Measurements from ENCODE around the gene ZBTB5. TPM values are rescaled to one million over a fixed set of nuclear protein-coding genes. Genes with fewer than 3 reads are reported as not detected.

The ZBTB5 gene
- total and polyA plus RNA-seq, 2 donors (not counting 1 experiment from before 2014, with no cell fraction given), result 5.1 to 7.3 TPM

- Histone ChIP-seq H3K4me2 (ENCODE audit: extremely low read depth, insufficient read depth, low read length) (no peak overlapping the region), H2AFZ (ENCODE audit: low read length) (no peak overlapping the region), H3K9ac (ENCODE audit: insufficient read depth, low read length) (no peak overlapping the region), H4K20me1 (ENCODE audit: control insufficient read depth, extremely low read depth, insufficient read depth, low read length) (no peaks in the 10 kb centered on the region), H3K4me1 (ENCODE audit: control insufficient read depth, extremely low read depth, insufficient read depth, low read length) (no peaks in the 10 kb centered on the region), H3K79me2 (ENCODE audit: control insufficient read depth, insufficient read depth, low read length) (no peaks in the 10 kb centered on the region), H3K9me3 (ENCODE audit: control insufficient read depth, insufficient read depth, low read depth, low read length) (no peaks in the 10 kb centered on the region), H3K4me3 (replicated peaks in 1 of 4; ENCODE audit: control extremely low read depth in 1 of 4, insufficient read depth in 1 of 4, low read depth in 3 of 4, low read length in 4 of 4) (no peak overlapping the region), H3K27me3 (ENCODE audit: control insufficient read depth, insufficient read depth, low read length) (no peaks in the 10 kb centered on the region), H3K27ac (ENCODE audit: insufficient read depth, low read length) (no peak overlapping the region), H3K36me3 (ENCODE audit: control insufficient read depth, insufficient read depth, low read length) (peaks cover 17% of the 10 kb centered on the region)
- TF ChIP-seq CTCF (conservative IDR thresholded peaks at IDR 0.05 in 1 of 2, IDR thresholded peaks at IDR 0.05 in 1 of 2; ENCODE audit: low read depth in 1 of 2, low read length in 2 of 2), result no peak
- no peak for TF ChIP-seq EZH2 (IDR thresholded peaks at IDR 0.05; ENCODE audit: low read length, missing control alignments)
- DNase-seq (ENCODE audit: low read depth in 2 of 2), result no peak
Observed at GRCh38 chr9:37501957-37502596, 36.8 kb upstream of the ZBTB5 start.

GRCh38 chr9:37499297-37499696, 34.0 kb upstream of the ZBTB5 start:
- Histone ChIP-seq H3K4me2 (ENCODE audit: extremely low read depth, insufficient read depth, low read length) (no peak overlapping the region), H3K79me2 (ENCODE audit: control insufficient read depth, insufficient read depth, low read length) (no peaks in the 10 kb centered on the region), H3K4me3 (replicated peaks in 1 of 4; ENCODE audit: control extremely low read depth in 1 of 4, insufficient read depth in 1 of 4, low read depth in 3 of 4, low read length in 4 of 4) (no peak overlapping the region), H3K36me3 (ENCODE audit: control insufficient read depth, insufficient read depth, low read length) (peaks cover 17% of the 10 kb centered on the region), H3K27ac (ENCODE audit: insufficient read depth, low read length) (no peak overlapping the region), H4K20me1 (ENCODE audit: control insufficient read depth, extremely low read depth, insufficient read depth, low read length) (no peaks in the 10 kb centered on the region), H2AFZ (ENCODE audit: low read length) (no peak overlapping the region), H3K4me1 (ENCODE audit: control insufficient read depth, extremely low read depth, insufficient read depth, low read length) (no peaks in the 10 kb centered on the region), H3K9ac (ENCODE audit: insufficient read depth, low read length) (no peak overlapping the region), H3K27me3 (ENCODE audit: control insufficient read depth, insufficient read depth, low read length) (no peaks in the 10 kb centered on the region), H3K9me3 (ENCODE audit: control insufficient read depth, insufficient read depth, low read depth, low read length) (no peaks in the 10 kb centered on the region)
- DNase-seq (ENCODE audit: low read depth in 2 of 2), result no peak
- TF ChIP-seq EZH2 (IDR thresholded peaks at IDR 0.05; ENCODE audit: low read length, missing control alignments), result no peak
- TF ChIP-seq CTCF (conservative IDR thresholded peaks at IDR 0.05 in 1 of 2, IDR thresholded peaks at IDR 0.05 in 1 of 2; ENCODE audit: low read depth in 1 of 2, low read length in 2 of 2), result no peak

GRCh38 chr9:37498457-37498856, 33.2 kb upstream of the ZBTB5 start:
- Histone ChIP-seq H3K4me2 (ENCODE audit: extremely low read depth, insufficient read depth, low read length) (no peak overlapping the region), H3K4me1 (ENCODE audit: control insufficient read depth, extremely low read depth, insufficient read depth, low read length) (no peaks in the 10 kb centered on the region), H3K9me3 (ENCODE audit: control insufficient read depth, insufficient read depth, low read depth, low read length) (no peaks in the 10 kb centered on the region), H3K27ac (ENCODE audit: insufficient read depth, low read length) (no peak overlapping the region), H3K36me3 (ENCODE audit: control insufficient read depth, insufficient read depth, low read length) (peaks cover 20% of the 10 kb centered on the region), H3K9ac (ENCODE audit: insufficient read depth, low read length) (no peak overlapping the region), H3K4me3 (replicated peaks in 1 of 4; ENCODE audit: control extremely low read depth in 1 of 4, insufficient read depth in 1 of 4, low read depth in 3 of 4, low read length in 4 of 4) (no peak overlapping the region), H2AFZ (ENCODE audit: low read length) (no peak overlapping the region), H4K20me1 (ENCODE audit: control insufficient read depth, extremely low read depth, insufficient read depth, low read length) (no peaks in the 10 kb centered on the region), H3K27me3 (ENCODE audit: control insufficient read depth, insufficient read depth, low read length) (no peaks in the 10 kb centered on the region), H3K79me2 (ENCODE audit: control insufficient read depth, insufficient read depth, low read length) (no peaks in the 10 kb centered on the region)
- TF ChIP-seq EZH2 (IDR thresholded peaks at IDR 0.05; ENCODE audit: low read length, missing control alignments) (no peak), CTCF (conservative IDR thresholded peaks at IDR 0.05 in 1 of 2, IDR thresholded peaks at IDR 0.05 in 1 of 2; ENCODE audit: low read depth in 1 of 2, low read length in 2 of 2) (no peak)
- no peak for DNase-seq (ENCODE audit: low read depth in 2 of 2)

Data from fibroblast of lung (primary cell).